ENCODE data around the gene UNC5B.
A peak's percentile ranks its signal among the peaks of the same experiment; 100 is the strongest.
"Not testable (repeated sequence)": the region's sequence is repeated elsewhere in the genome, so short reads cannot be mapped to it uniquely, and the experiment has no call there.

Gene UNC5B

DNA sequence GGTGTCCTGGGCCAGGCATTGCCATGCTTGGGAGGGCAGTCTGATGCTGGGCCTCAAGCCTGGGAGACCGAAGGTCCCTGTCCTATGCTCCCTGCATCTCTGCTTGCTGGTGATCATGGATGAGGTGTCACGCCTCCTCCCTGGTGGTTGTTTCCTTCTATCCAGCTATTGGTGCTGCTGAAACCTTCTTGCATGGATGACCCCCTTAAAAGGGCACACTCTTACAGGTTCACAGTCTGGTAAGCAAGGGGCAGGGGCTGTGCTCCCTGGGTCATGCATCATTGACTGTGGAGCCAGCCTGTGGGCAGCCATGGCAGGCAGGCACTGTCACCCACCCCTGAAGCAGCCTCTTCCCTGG, 69.9 kb downstream of the UNC5B start:
- no peak for DNase-seq (ENCODE audit: low read depth in 3 of 3)

DNA sequence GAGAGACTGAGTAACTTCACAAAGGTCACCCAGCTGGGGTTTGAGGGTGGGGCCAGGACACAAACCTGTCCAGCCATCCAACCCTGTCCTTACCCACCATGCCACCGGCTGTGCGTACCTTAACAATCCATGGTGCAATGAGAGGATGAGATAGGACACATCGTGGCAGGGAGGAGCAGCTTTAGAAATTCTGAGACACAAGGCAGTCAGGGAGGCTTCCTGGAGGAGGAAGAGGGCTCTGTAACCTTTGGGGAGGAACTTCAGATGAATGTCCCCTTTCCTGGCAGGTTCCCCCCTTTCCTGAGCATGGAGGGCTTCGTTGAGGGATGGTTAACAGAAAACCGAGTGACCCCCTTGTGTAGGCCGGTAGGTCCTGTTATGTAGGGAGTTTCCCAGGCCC, 71.0 kb downstream of the UNC5B start:
- no peak for DNase-seq (ENCODE audit: low read depth in 3 of 3)

DNA sequence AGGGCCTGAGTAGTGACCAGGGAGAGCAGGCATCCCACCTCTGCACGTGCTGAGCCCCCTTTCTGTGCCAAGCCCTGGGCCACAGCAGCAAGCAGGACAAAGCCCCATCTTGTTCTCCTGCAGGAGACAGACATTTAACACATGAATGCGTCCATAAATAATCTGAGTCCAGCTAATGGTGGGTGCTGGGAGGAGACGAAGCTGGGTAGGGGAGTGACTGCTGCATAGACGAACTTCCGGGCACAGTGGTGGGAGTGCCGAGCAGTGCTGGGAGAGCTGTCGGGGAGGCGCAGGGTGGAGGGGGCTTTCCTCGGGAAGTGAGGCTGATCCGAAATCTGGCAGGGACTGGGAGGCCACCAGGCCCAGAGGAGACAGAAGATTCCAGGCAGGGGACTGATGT, 71.5 kb downstream of the UNC5B start:
- DNase-seq (ENCODE audit: low read depth in 3 of 3), result no peak

DNA sequence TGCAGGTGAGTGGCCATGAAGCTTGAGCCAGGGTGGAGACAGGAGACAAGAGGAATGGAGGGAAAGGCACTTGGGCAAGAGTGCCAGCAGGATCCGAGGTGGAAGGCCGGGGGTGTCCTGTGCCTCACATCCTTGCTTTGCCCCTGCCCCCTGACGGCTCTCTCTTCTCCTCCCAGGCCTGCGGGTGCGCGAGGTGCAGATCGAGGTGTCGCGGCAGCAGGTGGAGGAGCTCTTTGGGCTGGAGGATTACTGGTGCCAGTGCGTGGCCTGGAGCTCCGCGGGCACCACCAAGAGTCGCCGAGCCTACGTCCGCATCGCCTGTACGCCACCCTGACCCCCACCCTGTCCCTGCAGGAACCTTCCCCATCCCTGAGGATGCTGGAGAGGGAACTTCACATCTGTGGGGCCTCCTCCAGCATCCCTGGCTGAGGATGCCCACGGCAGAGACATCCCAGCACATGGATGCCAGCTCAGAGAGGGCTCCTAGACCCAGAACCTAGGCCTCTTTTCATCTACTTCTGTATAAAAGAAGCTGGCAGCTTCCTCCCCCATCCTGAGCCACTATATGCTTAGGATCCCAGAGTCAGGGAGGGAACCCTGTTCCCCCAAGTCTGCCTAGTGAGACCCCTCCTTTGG, 72.3 kb downstream of the UNC5B start:
- no peak for DNase-seq (ENCODE audit: low read depth in 3 of 3)

DNA sequence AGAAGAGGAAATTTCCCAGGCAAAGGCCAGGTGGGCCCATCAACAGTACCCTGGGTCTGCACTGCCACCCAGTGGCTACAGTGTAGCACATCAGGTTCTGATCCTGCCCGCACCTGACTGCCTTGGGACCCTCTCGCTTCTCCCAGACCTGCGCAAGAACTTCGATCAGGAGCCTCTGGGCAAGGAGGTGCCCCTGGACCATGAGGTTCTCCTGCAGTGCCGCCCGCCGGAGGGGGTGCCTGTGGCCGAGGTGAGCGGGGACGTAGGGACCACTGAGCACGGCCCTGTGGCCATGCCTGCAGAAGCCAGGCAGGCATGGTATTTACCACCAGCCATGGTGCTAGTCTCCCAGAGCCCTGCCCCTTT, 72.8 kb downstream of the UNC5B start:
- peak in 1 of 3 donors; percentile 20 for DNase-seq (ENCODE audit: low read depth in 3 of 3)

DNA sequence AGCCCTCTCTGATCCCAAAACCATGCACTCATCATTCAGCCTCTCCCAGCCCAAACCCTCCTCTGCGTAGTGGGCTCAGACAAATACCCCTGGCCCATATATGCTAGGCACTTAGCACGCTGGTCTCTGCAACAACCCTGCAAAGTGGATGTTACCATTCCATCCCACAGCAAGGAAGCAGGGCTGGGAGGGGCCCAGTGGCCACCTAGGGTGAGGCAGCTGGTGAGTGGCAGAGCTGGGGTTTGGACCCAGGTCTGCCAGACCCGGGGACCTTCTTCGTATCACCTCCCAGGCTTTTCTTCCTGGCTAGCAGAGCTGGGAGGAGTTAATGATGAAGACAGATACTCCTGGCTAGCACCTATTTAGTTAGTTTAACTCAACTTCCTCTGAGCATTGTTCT, 73.6 kb downstream of the UNC5B start:
- DNase-seq (ENCODE audit: low read depth in 3 of 3), result no peak

DNA sequence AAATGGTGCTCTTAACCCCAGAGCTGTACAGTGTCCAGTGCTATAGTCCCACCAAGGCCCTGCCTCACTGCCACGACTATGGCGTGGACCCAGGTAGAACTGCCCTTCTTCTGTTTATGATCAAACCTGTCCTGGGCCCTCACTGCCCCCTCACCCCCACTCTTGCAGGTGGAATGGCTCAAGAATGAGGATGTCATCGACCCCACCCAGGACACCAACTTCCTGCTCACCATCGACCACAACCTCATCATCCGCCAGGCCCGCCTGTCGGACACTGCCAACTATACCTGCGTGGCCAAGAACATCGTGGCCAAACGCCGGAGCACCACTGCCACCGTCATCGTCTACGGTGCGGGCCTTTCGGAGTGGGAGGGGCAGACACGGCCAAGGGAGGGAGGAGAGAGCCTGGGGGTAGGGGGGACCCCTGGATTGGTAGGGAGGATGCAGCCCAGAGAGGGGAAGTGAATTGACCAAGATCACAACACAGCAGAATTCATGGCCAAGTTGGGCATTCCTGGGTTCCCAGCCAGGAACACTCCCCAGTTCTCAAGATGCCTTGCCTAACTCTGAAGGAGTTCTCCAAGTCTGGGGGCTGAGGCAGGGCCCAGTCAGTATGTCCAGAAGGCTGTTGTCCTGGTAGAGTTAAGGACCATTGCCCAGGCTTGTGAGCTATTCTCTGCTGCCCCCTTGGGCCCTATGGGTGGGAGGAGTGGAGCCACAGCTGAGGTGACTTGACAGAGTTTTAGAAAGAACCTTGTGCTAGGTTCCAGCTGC, 74.3 kb downstream of the UNC5B start:
- no peak for DNase-seq (ENCODE audit: low read depth in 3 of 3)

DNA sequence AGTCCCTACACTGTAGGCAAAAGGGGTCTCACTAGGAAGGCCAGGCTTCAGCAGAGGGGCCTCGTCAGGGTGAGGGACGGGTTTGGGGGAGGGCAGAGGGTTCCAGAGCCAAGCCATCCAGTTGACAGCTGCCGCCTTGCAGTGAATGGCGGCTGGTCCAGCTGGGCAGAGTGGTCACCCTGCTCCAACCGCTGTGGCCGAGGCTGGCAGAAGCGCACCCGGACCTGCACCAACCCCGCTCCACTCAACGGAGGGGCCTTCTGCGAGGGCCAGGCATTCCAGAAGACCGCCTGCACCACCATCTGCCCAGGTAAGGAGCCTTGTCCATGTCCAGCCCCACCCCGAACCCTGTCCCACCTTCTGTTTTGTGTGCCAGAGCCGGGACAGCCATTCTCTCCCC, 75.1 kb downstream of the UNC5B start:
- no peak for DNase-seq (ENCODE audit: low read depth in 3 of 3)

DNA sequence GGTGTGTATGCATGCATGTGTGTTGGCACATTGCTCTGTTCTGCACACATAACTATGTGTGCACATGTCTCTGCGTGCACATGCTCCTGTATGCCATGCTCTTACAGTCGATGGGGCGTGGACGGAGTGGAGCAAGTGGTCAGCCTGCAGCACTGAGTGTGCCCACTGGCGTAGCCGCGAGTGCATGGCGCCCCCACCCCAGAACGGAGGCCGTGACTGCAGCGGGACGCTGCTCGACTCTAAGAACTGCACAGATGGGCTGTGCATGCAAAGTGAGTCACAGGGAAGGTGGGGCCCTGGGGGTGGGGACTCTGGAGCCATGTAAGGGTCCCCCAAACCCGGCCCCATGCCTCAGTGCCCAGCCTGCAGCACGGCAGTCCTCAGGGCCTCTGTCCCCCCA, 76.1 kb downstream of the UNC5B start:
- no peak for DNase-seq (ENCODE audit: low read depth in 3 of 3)

DNA sequence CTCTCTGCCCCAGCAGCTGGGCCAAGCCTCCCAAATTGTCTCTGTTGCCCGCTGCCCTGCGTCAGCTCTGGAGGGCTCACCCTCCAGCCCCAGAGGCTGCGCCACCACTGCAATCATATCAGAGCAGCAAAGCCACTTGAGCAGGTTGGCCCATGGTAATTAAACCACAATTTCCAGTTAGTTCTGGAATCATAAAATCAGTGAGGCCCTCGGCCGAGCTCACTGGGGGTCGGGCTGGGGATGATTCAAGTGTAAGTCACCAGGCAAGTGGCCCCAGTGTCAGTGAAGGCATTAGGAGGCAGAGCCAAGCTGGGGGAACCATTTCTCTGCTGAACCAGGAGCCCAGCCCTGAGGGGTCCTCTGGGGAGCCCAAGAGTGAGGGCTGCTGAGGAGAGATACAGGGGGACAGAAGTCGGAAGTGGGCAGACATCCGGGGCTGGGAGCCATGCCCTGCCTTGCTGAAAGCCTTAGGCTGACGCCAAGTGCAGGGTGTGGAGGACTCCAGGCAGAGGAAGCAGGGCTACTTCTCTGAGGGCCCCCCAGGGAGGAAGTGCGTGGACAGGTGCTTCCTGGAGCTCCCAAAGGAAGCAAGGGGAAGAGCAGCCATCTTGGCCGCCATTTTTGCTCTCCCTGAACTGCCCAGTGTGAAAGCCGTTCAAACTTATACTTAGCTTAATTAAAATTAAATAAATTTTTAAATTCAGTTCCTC, 77.2 kb downstream of the UNC5B start:
- DNase-seq (ENCODE audit: low read depth in 3 of 3), result no peak

DNA sequence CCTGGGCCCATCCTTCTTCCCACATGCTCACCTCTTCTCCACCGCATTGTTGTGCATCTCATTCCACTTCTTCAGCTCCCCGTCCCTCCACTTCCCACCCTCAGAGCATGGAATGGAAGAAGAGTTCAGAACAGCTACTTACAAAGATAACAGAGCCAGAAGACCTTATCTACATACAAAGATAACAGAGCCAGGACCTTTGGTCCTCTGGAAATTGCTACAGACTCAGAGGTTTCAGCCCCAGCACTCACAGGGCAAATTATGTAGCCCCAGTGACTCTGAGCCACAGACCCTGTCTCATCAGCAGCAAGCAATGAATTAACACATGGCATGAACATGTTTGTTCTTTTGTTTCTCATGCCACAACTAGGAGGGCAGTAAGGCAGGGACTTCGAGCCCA, 78.0 kb downstream of the UNC5B start:
- no peak for DNase-seq (ENCODE audit: low read depth in 3 of 3)

DNA sequence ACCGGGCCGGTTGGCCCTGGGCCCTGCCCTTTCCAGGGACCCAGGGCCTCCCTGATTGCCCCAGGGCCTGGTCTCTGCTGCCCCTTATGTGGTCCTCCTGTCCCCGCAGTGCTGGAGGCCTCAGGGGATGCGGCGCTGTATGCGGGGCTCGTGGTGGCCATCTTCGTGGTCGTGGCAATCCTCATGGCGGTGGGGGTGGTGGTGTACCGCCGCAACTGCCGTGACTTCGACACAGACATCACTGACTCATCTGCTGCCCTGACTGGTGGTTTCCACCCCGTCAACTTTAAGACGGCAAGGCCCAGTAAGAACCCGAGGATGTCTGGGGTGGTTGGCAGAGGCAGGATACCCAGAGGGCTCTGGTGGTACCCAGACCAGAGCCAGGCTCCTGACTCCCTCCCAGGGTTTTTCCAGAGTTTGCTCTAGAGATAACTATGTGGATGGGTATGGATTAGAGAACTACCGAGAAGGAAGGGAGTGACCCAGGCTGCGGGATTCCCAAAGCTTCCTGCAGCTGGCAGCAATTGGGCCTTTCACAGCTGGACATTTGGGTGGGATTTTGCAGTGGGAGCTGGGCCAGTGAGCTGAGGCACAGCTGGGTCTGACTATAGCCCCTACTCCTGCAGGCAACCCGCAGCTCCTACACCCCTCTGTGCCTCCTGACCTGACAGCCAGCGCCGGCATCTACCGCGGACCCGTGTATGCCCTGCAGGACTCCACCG, 78.6 kb downstream of the UNC5B start:
- DNase-seq (ENCODE audit: low read depth in 3 of 3), result no peak

DNA sequence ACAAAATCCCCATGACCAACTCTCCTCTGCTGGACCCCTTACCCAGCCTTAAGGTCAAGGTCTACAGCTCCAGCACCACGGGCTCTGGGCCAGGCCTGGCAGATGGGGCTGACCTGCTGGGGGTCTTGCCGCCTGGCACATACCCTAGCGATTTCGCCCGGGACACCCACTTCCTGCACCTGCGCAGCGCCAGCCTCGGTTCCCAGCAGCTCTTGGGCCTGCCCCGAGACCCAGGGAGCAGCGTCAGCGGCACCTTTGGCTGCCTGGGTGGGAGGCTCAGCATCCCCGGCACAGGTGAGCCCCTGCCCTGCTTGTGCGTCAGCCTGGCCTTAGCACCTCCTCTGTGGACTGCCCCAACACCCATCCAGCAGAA, 79.1 kb downstream of the UNC5B start:
- no peak for DNase-seq (ENCODE audit: low read depth in 3 of 3)

DNA sequence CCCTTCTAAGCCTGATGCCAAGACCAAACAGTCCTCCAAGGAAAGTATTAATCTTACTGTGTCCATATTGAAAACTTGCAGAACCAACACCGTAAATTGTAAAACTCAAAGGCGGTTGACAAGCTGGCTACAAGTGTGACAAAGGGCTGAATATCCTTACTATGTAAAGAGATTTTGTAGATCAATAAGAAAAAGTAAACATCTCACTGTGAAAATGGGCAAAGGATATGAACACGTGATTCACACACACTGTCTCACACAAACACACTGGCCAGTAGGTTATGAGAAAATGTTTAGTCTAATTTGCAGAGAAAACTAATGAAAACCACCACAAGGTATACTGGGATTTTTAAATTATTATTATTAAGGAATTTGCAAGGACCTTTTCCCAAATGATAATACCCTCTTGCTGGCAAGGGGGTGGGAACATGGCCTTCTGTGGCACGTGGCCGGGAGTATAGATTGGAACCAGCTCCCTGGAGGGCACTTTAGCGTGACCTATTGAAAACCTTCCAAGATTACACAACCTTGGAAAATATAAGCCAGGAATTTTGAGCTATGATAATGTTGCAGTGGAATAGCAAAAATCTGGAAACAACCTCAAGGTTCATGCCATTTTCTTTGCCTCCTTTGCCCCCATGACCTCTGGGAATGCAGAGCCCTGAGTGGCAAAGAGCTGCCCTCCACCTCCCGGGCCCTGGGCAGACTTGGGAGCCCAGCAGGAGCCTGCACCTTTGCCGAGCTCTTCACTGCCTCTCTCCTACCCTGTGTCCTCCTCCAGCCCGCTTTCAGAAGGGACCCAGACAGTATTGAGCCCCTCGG, 80.5 kb downstream of the UNC5B start:
- DNase-seq (ENCODE audit: low read depth in 3 of 3), result no peak

DNA sequence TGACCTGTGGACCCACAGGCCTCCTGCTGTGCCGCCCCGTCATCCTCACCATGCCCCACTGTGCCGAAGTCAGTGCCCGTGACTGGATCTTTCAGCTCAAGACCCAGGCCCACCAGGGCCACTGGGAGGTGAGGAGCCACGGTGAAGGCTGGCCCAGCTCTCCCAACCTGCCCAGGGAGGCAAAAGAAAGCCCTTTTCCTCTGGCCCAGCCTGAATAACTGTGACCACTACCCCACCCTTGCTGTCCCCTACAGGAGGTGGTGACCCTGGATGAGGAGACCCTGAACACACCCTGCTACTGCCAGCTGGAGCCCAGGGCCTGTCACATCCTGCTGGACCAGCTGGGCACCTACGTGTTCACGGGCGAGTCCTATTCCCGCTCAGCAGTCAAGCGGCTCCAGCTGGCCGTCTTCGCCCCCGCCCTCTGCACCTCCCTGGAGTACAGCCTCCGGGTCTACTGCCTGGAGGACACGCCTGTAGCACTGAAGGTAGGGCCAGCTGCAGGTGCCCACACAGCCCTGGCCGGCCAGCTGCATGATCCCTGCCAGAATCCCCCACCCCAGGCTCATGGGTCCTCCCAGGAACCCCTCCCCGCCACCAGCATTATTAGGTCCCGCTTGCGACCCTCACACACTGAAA, 81.2 kb downstream of the UNC5B start:
- no peak for DNase-seq (ENCODE audit: low read depth in 3 of 3)

DNA sequence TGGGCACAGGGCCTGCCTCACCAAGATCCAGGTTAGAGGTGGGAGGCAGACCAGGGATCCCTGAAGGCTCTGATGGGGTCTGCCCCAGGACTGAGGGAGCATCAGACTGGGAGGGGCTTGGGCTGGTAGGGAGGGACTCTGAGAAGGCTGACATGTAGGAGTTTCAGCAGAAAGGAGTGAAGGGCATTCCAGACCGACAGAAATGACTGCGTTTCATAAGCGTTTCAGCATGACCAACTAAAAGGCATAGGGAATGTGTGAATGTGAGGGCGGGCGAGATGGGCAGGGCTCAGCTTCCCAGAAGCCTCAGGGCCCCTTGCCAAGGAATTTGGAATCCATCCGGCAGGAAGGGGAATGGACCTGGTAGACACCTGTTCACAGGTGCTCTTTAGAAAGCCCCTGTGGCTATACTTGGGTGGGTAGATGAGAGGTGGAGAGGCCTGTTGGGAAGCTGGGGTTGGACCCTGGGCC, 81.8 kb downstream of the UNC5B start:
- no peak for DNase-seq (ENCODE audit: low read depth in 3 of 3)

DNA sequence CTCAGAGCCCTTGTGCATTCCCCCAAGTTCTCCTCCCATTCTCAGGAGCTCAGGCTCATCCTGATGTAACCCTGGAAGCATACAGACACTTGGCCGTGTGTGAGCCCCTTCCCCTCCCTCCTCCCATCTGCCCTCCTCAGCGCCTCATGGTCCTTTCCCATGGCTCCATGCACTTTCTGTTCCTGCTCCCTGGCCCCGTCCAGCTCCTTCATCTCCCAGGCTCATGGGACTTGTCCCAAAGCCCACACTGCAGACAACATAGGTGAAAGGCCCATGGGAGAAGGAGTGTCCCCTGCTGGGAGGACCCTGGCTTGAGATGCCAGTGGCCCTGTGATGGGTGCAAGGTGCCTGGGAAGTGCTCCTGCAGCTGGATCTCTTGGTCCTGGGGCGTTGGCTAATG, 82.5 kb downstream of the UNC5B start:
- DNase-seq (ENCODE audit: low read depth in 3 of 3), result no peak

DNA sequence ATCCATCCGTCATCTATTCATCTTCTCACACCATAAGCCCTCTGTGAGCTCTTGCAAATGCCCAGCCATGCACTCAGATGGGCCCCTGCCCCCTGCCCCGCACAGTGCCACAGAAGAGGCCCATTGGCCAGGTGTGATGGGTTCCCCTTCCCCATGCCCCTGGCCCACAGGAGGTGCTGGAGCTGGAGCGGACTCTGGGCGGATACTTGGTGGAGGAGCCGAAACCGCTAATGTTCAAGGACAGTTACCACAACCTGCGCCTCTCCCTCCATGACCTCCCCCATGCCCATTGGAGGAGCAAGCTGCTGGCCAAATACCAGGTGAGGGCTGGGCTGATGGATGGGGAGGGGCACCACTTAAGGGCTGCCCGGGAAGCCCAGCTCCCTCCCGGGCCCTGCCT, 83.3 kb downstream of the UNC5B start:
- no peak for DNase-seq (ENCODE audit: low read depth in 3 of 3)

DNA sequence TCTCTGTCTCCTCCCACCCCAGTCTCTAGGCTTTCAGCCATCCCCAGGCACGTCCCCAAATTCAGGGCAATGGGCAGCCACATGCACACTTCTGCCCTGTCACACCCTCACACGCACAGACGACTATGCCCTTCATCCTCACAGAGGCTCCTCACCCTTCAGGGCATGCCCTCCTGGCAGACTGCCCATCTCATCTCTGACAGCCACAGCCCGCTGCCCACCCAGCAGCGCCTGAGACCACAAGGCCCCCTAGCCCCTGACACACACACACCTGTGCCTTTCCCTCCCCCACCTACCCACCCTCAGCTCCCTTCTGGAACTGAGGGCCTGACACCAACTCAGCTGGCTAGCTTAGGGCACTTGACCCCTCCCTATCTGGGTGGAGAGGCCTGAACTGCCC, 83.7 kb downstream of the UNC5B start:
- DNase-seq (ENCODE audit: low read depth in 3 of 3), result no peak

DNA sequence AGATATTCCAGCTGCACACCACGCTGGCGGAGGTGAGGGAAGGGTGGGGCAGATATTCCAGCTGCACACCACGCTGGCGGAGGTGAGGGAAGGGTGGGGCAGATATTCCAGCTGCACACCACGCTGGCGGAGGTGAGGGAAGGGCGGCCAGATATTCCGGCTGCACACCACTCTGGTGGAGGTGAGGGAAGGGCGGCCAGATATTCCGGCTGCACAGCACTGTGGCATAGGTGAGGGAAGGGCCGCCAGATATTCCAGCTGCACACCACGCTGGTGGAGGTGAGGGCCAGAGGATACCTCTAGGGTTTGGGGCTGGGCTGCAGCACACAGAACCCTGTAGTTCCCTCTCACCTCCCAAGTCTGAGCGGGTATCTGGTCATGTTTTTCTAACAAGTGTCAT, 84.4 kb downstream of the UNC5B start:
- DNase-seq (ENCODE audit: low read depth in 3 of 3), result not testable (repeated sequence)

DNA sequence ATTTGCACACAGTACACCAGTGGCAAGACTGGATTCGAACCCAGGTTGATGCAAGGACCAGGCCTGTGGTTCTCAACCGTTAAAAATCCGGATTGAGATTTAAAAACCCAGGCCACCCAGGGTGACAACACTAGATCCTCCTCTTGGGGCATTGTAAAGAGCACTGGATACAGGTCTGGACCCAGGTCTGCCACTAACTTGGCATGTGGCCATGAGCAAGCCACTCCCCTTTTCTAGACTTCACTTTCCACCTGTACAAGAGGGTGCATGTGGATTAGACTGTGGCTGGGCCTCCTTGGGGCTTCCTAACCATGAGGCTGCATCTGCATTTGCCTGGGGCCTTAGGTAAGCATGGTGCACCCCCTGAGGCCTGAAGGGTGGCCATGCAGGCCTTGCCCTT, 85.0 kb downstream of the UNC5B start:
- DNase-seq (ENCODE audit: low read depth in 3 of 3), result no peak
